HEK293T (cell line): Measurements from ENCODE around the gene FKBP15.

ENCODE experiments used
- ARNT ChIP-seq: fragments of 450-650 bp; IDR thresholded peaks from 2 replicates; pipeline ENCODE4 v1.6.1; 2017; ENCODE audit warnings: mild to moderate bottlenecking
- BHLHE40 ChIP-seq: fragments of 450-650 bp; IDR thresholded peaks from 2 replicates; pipeline ENCODE4 v1.6.1; 2016; ENCODE audit warnings: mild to moderate bottlenecking, moderate library complexity, borderline replicate concordance
- ELF4 ChIP-seq: fragments of 450-650 bp; IDR thresholded peaks from 2 replicates; pipeline ENCODE4 v1.6.1; 2017; ENCODE audit warnings: antibody characterized with exemption
- FOXA1 ChIP-seq: fragments of 450-650 bp; IDR thresholded peaks from 2 replicates; pipeline ENCODE4 v1.6.1; 2016; ENCODE audit warnings: mild to moderate bottlenecking
- FOXK2 ChIP-seq: fragments of 450-650 bp; IDR thresholded peaks from 2 replicates; pipeline ENCODE4 v1.6.1; 2016; ENCODE audit warnings: mild to moderate bottlenecking
- FOXM1 ChIP-seq: fragments of 450-650 bp; IDR thresholded peaks from 2 replicates; pipeline ENCODE4 v1.6.1; 2017; ENCODE audit warnings: mild to moderate bottlenecking, borderline replicate concordance
- HDGF ChIP-seq: fragments of 450-650 bp; IDR thresholded peaks from 2 replicates; pipeline ENCODE4 v1.6.1; 2017; ENCODE audit warnings: antibody characterized with exemption, borderline replicate concordance
- L3MBTL2 ChIP-seq: fragments of 450-650 bp; conservative IDR thresholded peaks from 2 replicates; pipeline ENCODE4 v1.6.1; 2016; ENCODE audit warnings: mild to moderate bottlenecking
- LEF1 ChIP-seq: fragments of 450-650 bp; IDR thresholded peaks from 2 replicates; pipeline ENCODE4 v1.6.1; 2017; ENCODE audit warnings: mild to moderate bottlenecking, borderline replicate concordance
- NFRKB ChIP-seq: fragments of 450-650 bp; IDR thresholded peaks from 2 replicates; pipeline ENCODE4 v1.6.1; 2016; ENCODE audit warnings: mild to moderate bottlenecking, moderate library complexity
- SP1 ChIP-seq: fragments of 450-650 bp; IDR thresholded peaks from 2 replicates; pipeline ENCODE4 v1.6.1; 2017
- SUZ12 ChIP-seq: fragments of 450-650 bp; IDR thresholded peaks from 2 replicates; pipeline ENCODE4 v1.6.1; 2016; ENCODE audit warnings: mild to moderate bottlenecking
- TARDBP ChIP-seq: fragments of 450-650 bp; IDR thresholded peaks from 2 replicates; pipeline ENCODE4 v1.6.1; 2016
- ZNF384 ChIP-seq: fragments of 450-650 bp; IDR thresholded peaks from 2 replicates; pipeline ENCODE4 v1.6.1; 2016

- TF ChIP-seq ARNT = no peak
- no peak for TF ChIP-seq ELF4
- TF ChIP-seq HDGF = no peak
- no peak for TF ChIP-seq SP1
- TF ChIP-seq L3MBTL2 = no peak
- TF ChIP-seq FOXA1 = no peak
- no peak for TF ChIP-seq TARDBP
- no peak for TF ChIP-seq ZNF384
- no peak for TF ChIP-seq BHLHE40
- TF ChIP-seq FOXM1 = no peak
- no peak for TF ChIP-seq SUZ12
- TF ChIP-seq NFRKB = no peak
- no peak for TF ChIP-seq FOXK2
- no peak for TF ChIP-seq LEF1
These were observed 69.1 kb downstream of the FKBP15 start for GRCh38 chr9:113151696-113152630.
